Stimulated activated CD8-positive, alpha-beta memory T cell treated with anti-CD3 and anti-CD28 coated beads, Interleukin-15, amount 100 ng/mL, for 4 hours (primary cell): ENCODE data around the gene CCHCR1.
"Not testable (repeated sequence)": the region's sequence is repeated elsewhere in the genome, so short reads cannot be mapped to it uniquely, and the experiment has no call there.

Experiments
- DNase-seq, 2 donors: peaks; one replicate each; pipeline ENCODE4 v3.0.0-alpha.2; 2020; ENCODE audit warnings: low read depth in 2 of 2

CCHCR1 gene

GRCh38 chr6:31157513-31158139 is at the start of gene CCHCR1:
Gene CCHCR1 (minus strand): TSS chr6:31157802. CDS start chr6:31157600, 202 bp downstream.
- DNase-seq, result no peak

GRCh38 chr6:31205638-31206037 is 48.0 kb upstream of the CCHCR1 start:
- DNase-seq, result no peak

GRCh38 chr6:31204751-31205145 is 47.1 kb upstream of the CCHCR1 start:
- DNase-seq, result no peak

GRCh38 chr6:31203345-31203979 is 45.9 kb upstream of the CCHCR1 start:
- peak in 1 of 2 donors; percentile 58 for DNase-seq

GRCh38 chr6:31202259-31203166 is 44.9 kb upstream of the CCHCR1 start:
- DNase-seq, result no peak

- not testable (repeated sequence) for DNase-seq
Observed at GRCh38 chr6:31199105-31199452, 41.5 kb upstream of the CCHCR1 start.

GRCh38 chr6:31197559-31198305 is 40.1 kb upstream of the CCHCR1 start:
- DNase-seq, result peak; percentile 84 to 92

GRCh38 chr6:31196251-31197022 is 38.8 kb upstream of the CCHCR1 start:
- not testable (repeated sequence) for DNase-seq

- not testable (repeated sequence) for DNase-seq
Observed at GRCh38 chr6:31195308-31195979, 37.8 kb upstream of the CCHCR1 start.

- DNase-seq, result no peak
Observed at GRCh38 chr6:31194061-31194834, 36.6 kb upstream of the CCHCR1 start.

- no peak for DNase-seq
Observed at GRCh38 chr6:31193206-31193605, 35.6 kb upstream of the CCHCR1 start.

- peak in 1 of 2 donors; percentile 38 for DNase-seq
Observed at GRCh38 chr6:31192431-31193105, 35.0 kb upstream of the CCHCR1 start.

- DNase-seq, result no peak
Observed at GRCh38 chr6:31190488-31190887, 32.9 kb upstream of the CCHCR1 start.

- DNase-seq, result not testable (repeated sequence)
Observed at GRCh38 chr6:31189223-31189622, 31.6 kb upstream of the CCHCR1 start.

- no peak for DNase-seq
Observed at GRCh38 chr6:31187780-31188194, 30.2 kb upstream of the CCHCR1 start.

- DNase-seq, result no peak
Observed at GRCh38 chr6:31186052-31186734, 28.6 kb upstream of the CCHCR1 start.

GRCh38 chr6:31185695-31186051 is 28.1 kb upstream of the CCHCR1 start:
- not testable (repeated sequence) for DNase-seq

- DNase-seq, result not testable (repeated sequence)
Observed at GRCh38 chr6:31183859-31184258, 26.3 kb upstream of the CCHCR1 start.

GRCh38 chr6:31183287-31183686 is 25.7 kb upstream of the CCHCR1 start:
- DNase-seq, result not testable (repeated sequence)
